WI38 (cell line): ENCODE measurements around the gene KANK4.

Experiments used
- H3K4me3 ChIP-seq: 2 replicates; pipeline ENCODE4 v1.5.1; 2011; ENCODE audit warnings: low read depth, mild to moderate bottlenecking, control low read depth, low read length
- CTCF ChIP-seq: IDR thresholded peaks from 2 replicates; pipeline ENCODE4 v1.5.1; 2012; ENCODE audit warnings: low read depth, mild to moderate bottlenecking, control low read depth, low read length

Gene KANK4

GRCh38 chr1:62304975-62305374 lies 14.3 kb downstream of the KANK4 start:
- H3K4me3 ChIP-seq, result no peak overlapping the region
- no peak for TF ChIP-seq CTCF

DNA sequence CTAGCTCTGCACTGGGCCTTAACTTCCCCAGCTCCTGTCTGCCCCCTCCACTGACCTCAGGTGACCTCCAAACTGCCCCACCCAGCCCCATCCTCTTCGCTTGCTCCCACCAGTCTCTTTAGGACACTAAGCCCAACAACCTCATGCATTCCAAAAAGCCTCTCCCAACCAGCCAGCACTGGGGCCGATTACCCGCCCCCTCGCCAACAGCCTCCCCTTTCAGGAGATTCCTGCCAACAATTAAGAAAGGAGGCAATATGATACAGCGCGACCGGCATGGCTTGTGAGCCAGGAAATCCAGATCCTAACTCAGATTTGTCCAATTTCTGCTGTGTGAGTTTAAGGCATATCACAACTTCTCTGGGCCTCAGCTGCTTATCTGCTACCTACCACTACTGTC lies 14.7 kb downstream of the KANK4 start:
- no peak for TF ChIP-seq CTCF
- no peak overlapping the region for H3K4me3 ChIP-seq

GRCh38 chr1:62301726-62302390 lies 17.4 kb downstream of the KANK4 start:
- no peak overlapping the region for H3K4me3 ChIP-seq
- no peak for TF ChIP-seq CTCF

GRCh38 chr1:62299426-62300200 lies 19.6 kb downstream of the KANK4 start:
- TF ChIP-seq CTCF, result no peak
- no peak overlapping the region for H3K4me3 ChIP-seq

DNA sequence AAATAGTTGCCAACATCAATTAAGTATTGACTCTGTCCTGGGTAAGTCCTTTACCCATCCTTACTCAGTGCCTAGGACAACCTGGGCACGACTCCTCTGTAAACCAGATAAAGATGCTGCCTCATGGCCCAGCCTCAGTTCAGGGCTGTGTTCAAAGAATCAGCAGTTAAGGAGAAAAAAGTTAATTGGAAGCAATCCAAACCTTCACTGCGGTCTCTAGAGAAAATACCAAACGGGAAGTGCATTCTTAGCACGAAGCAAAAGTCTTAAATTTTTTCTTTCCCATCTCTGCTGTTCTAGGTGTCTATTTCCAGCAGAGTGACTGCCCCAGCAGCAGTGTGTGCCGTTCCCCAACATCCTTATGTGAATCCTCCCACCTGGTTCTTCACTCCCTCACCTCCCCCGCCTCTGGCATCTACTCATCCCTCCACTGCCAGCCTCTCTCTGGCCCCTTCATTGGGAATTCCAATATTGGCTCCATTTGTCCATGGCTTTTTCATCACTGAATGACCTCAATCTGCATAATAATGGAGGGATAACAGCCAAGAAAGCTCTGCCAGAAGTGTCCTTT lies 23.2 kb downstream of the KANK4 start:
- no peak for TF ChIP-seq CTCF
- H3K4me3 ChIP-seq, result no peak overlapping the region

DNA sequence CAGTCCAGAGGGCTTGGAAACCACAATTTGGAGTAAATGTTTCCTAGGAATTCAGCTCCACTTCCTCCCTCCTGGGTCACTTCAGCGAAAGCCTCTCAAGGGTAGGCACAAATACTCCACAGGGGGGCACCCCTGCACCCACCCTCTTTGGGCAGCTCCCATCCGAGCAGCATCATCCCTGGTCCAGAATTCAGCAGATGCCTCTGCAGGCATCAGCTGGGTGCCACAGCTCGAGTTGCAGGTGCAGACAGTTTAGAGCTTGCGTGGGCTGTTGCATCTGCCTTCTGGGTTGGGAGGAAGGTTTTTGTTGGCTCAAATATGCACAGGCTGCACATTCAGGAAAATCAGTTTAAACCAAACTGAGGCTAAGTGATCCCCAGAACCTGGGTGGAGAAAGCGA lies 25.0 kb downstream of the KANK4 start:
- TF ChIP-seq CTCF, result no peak

DNA sequence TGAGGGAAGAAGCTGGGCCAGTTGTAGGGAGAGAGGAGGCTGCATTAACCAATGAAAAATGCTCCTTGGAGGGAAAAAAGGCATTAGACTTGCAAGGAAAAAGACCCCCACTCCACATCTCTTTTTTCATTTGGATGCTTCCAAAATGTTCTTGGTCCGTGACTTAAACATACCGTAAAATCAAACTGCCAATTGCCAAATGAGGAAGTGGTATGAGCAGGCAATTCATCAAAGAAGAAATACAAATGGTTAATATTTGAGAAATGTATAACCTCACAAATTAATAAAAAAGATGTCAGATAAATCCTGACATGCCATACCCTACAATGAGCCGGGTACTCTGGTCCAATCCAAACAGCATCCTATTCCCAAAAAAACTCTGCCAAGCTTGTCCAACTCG lies 30.6 kb downstream of the KANK4 start:
- H3K4me3 ChIP-seq, result no peak overlapping the region
- TF ChIP-seq CTCF, result no peak

More for the DNA sequence above, 25.0 kb downstream of the KANK4 start:
- no peak overlapping the region for H3K4me3 ChIP-seq
